DOHH2 (cell line): ENCODE results near the gene GPR160.

ENCODE experiments used
- CTCF ChIP-seq: fragments of 200-600 bp; sonication (generic); IDR thresholded peaks from one replicate; pipeline ENCODE4 v1.5.1; 2014; ENCODE audit warnings: antibody characterized with exemption, mild to moderate bottlenecking, low read depth, low read length; ENCODE audit not compliant: poor library complexity, severe bottlenecking
- EZH2phosphoT487 ChIP-seq: fragments of 200-600 bp; sonication (generic); IDR thresholded peaks from 2 replicates; pipeline ENCODE4 v1.6.1; 2017; ENCODE audit warnings: borderline replicate concordance, mild to moderate bottlenecking, antibody characterized with exemption, low read length, moderate library complexity, mixed read lengths

GRCh38 chr3:170059447-170059846 is 21.7 kb downstream of the GPR160 start:
- TF ChIP-seq CTCF (no peak), EZH2phosphoT487 (no peak)
